Nephron progenitor cell (in vitro differentiated cells): ENCODE data around the gene RPS6KB2.

Source experiments
- DNase-seq: peaks from one replicate; pipeline ENCODE4 v3.0.0; 2021
- H3K27ac Mint-ChIP-seq: 2 replicates; pipeline ENCODE4 v1.8.0; 2021; ENCODE audit warnings: mild to moderate bottlenecking, moderate library complexity, mixed read lengths
- H3K27me3 Mint-ChIP-seq: 2 replicates; pipeline ENCODE4 v1.8.0; 2021; ENCODE audit warnings: mild to moderate bottlenecking, low read depth, mixed read lengths; ENCODE audit not compliant: poor library complexity
- H3K36me3 Mint-ChIP-seq: 2 replicates; pipeline ENCODE4 v1.8.0; 2021; ENCODE audit warnings: low read depth, mixed read lengths
- H3K4me1 Mint-ChIP-seq: 2 replicates; pipeline ENCODE4 v1.8.0; 2021; ENCODE audit warnings: mixed read lengths
- H3K4me3 Mint-ChIP-seq: 2 replicates; pipeline ENCODE4 v1.8.0; 2021; ENCODE audit warnings: mild to moderate bottlenecking, moderate library complexity, mixed read lengths
- H3K9me3 Mint-ChIP-seq: 2 replicates; pipeline ENCODE4 v1.8.0; 2021; ENCODE audit warnings: mild to moderate bottlenecking, moderate library complexity, mixed read lengths
- TF ChIP-seq, protein P1 (sequence below): fragments of 200-600 bp; sonication (generic); IDR thresholded peaks from 2 replicates; pipeline ENCODE4 v1.5.0; 2021; ENCODE audit warnings: antibody characterized with exemption

Gene RPS6KB2

GRCh38 chr11:67391304-67392182, 36.8 kb upstream of the RPS6KB2 start, which contains the start of gene RAD9A:
Gene RAD9A (plus strand): TSS chr11:67391986. CDS start chr11:67392045, 59 bp downstream.
- peak; percentile 96 for DNase-seq
- Mint-ChIP-seq H3K9me3 (no peaks in the 10 kb centered on the region), H3K27ac (peak within 1 kb of the TSS; percentile 96), H3K4me3 (peak within 1 kb of the TSS; percentile 86), H3K27me3 (peaks cover 4% of the 10 kb centered on the region), H3K36me3 (peaks cover 9% of the 10 kb centered on the region), H3K4me1 (peaks cover 52% of the 10 kb centered on the region)
- TF ChIP-seq, protein P1, sequence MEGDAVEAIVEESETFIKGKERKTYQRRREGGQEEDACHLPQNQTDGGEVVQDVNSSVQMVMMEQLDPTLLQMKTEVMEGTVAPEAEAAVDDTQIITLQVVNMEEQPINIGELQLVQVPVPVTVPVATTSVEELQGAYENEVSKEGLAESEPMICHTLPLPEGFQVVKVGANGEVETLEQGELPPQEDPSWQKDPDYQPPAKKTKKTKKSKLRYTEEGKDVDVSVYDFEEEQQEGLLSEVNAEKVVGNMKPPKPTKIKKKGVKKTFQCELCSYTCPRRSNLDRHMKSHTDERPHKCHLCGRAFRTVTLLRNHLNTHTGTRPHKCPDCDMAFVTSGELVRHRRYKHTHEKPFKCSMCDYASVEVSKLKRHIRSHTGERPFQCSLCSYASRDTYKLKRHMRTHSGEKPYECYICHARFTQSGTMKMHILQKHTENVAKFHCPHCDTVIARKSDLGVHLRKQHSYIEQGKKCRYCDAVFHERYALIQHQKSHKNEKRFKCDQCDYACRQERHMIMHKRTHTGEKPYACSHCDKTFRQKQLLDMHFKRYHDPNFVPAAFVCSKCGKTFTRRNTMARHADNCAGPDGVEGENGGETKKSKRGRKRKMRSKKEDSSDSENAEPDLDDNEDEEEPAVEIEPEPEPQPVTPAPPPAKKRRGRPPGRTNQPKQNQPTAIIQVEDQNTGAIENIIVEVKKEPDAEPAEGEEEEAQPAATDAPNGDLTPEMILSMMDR = no peak

- peak; percentile 30 for DNase-seq
- Mint-ChIP-seq H3K4me3 (peak overlapping the region; percentile 86), H3K36me3 (peaks cover 13% of the 10 kb centered on the region), H3K9me3 (no peaks in the 10 kb centered on the region), H3K27me3 (peaks cover 4% of the 10 kb centered on the region), H3K4me1 (peaks cover 54% of the 10 kb centered on the region), H3K27ac (no peak overlapping the region)
- TF ChIP-seq, protein P1 = no peak
Observed at GRCh38 chr11:67392183-67392715, 36.0 kb upstream of the RPS6KB2 start.

- Mint-ChIP-seq H3K4me3 (peak overlapping the region; percentile 86), H3K27ac (no peak overlapping the region), H3K9me3 (no peaks in the 10 kb centered on the region), H3K27me3 (peaks cover 4% of the 10 kb centered on the region), H3K36me3 (peaks cover 13% of the 10 kb centered on the region), H3K4me1 (peaks cover 55% of the 10 kb centered on the region)
- TF ChIP-seq, protein P1 = no peak
- DNase-seq = no peak
Observed at GRCh38 chr11:67393437-67393836, 34.9 kb upstream of the RPS6KB2 start.

DNA sequence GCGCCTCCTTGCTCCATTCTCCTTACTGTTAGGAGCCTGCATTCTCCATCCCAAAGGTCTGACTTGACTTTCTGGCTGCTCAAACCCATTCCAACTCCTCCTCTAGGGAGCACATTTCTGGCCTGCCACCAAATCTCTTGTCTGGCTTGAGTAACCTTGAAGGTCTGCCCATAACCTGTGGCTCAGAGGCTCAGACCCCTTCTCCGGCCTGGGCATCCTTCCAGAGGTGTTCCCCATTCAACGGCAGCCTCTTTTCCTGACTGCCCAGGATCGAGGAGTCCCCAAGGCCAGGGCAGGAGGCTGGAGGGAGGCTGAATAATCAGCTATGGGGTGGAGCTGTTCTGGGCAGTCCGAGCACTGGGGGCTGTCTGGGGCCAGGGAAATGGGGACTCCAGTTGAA, 34.3 kb upstream of the RPS6KB2 start:
- TF ChIP-seq, protein P1 = no peak
- H3K4me3 Mint-ChIP-seq = peak overlapping the region; percentile 68
- DNase-seq = no peak
- H3K27ac Mint-ChIP-seq = no peak overlapping the region
- peaks cover 13% of the 10 kb centered on the region for H3K36me3 Mint-ChIP-seq
- peaks cover 54% of the 10 kb centered on the region for H3K4me1 Mint-ChIP-seq
- no peaks in the 10 kb centered on the region for H3K9me3 Mint-ChIP-seq
- H3K27me3 Mint-ChIP-seq = peaks cover 4% of the 10 kb centered on the region

GRCh38 chr11:67395555-67396258, 32.6 kb upstream of the RPS6KB2 start:
- peaks cover 13% of the 10 kb centered on the region for H3K36me3 Mint-ChIP-seq
- DNase-seq = no peak
- peaks cover 4% of the 10 kb centered on the region for H3K27me3 Mint-ChIP-seq
- no peaks in the 10 kb centered on the region for H3K9me3 Mint-ChIP-seq
- TF ChIP-seq, protein P1 = no peak
- no peak overlapping the region for H3K4me3 Mint-ChIP-seq
- peaks cover 53% of the 10 kb centered on the region for H3K4me1 Mint-ChIP-seq
- H3K27ac Mint-ChIP-seq = no peak overlapping the region
